RWPE2 (cell line): ENCODE data around the gene FDX1.

ENCODE experiments used
- ATAC-seq: fragments of 200-7000 bp; cut with Tn5 transposase; 3 replicates; pipeline ENCODE4 v1.9.1; 2021; ENCODE audit warnings: low read depth
- DNase-seq: peaks from one replicate; pipeline ENCODE4 v3.0.0-alpha.2; 2020; ENCODE audit warnings: low spot score
- H3K27ac ChIP-seq: fragments of 450-650 bp; 2 replicates; pipeline ENCODE4 v1.5.1; 2017; ENCODE audit warnings: mild to moderate bottlenecking; ENCODE audit not compliant: poor library complexity, severe bottlenecking
- H3K27me3 ChIP-seq: fragments of 250-450 bp; sonication (Bioruptor Pico); 2 replicates; pipeline ENCODE4 v1.5.1; 2021; ENCODE audit warnings: mild to moderate bottlenecking, moderate library complexity; ENCODE audit not compliant: insufficient read depth, poor library complexity, severe bottlenecking
- H3K36me3 ChIP-seq: fragments of 250-450 bp; sonication (Bioruptor Pico); 2 replicates; pipeline ENCODE4 v1.5.1; 2020; ENCODE audit warnings: low read depth, mild to moderate bottlenecking, moderate library complexity
- H3K4me1 ChIP-seq: fragments of 250-450 bp; sonication (Bioruptor Pico); 2 replicates; pipeline ENCODE4 v1.5.1; 2021; ENCODE audit warnings: mild to moderate bottlenecking, moderate library complexity; ENCODE audit not compliant: insufficient read depth, poor library complexity, severe bottlenecking
- H3K4me3 ChIP-seq: fragments of 250-450 bp; sonication (Bioruptor Pico); 2 replicates; pipeline ENCODE4 v1.5.1; 2021; ENCODE audit warnings: mild to moderate bottlenecking, moderate library complexity; ENCODE audit not compliant: severe bottlenecking
- H3K9me3 ChIP-seq: fragments of 250-450 bp; sonication (Bioruptor Pico); 2 replicates; pipeline ENCODE4 v1.5.1; 2021; ENCODE audit warnings: mild to moderate bottlenecking, moderate library complexity; ENCODE audit not compliant: severe bottlenecking
- CTCF ChIP-seq: fragments of 450-650 bp; IDR thresholded peaks from one replicate; pipeline ENCODE4 v1.5.1; 2017; ENCODE audit warnings: mild to moderate bottlenecking, moderate library complexity; ENCODE audit not compliant: poor library complexity, severe bottlenecking

FDX1 gene

GRCh38 chr11:110438017-110438416 lies 8.3 kb downstream of the FDX1 start:
- no peak for ATAC-seq
- TF ChIP-seq CTCF, result no peak

GRCh38 chr11:110445437-110445836 lies 15.7 kb downstream of the FDX1 start:
- Histone ChIP-seq H3K4me1 (no peaks in the 10 kb centered on the region), H3K27ac (no peak overlapping the region), H3K27me3 (no peaks in the 10 kb centered on the region), H3K4me3 (no peak overlapping the region), H3K36me3 (peaks cover 8% of the 10 kb centered on the region), H3K9me3 (no peaks in the 10 kb centered on the region)
- ATAC-seq, result no peak
- TF ChIP-seq CTCF, result no peak
- no peak for DNase-seq

More at GRCh38 chr11:110438017-110438416, 8.3 kb downstream of the FDX1 start:
- Histone ChIP-seq H3K27ac (no peak overlapping the region), H3K4me1 (peaks cover 9% of the 10 kb centered on the region), H3K9me3 (no peaks in the 10 kb centered on the region), H3K36me3 (peaks cover 36% of the 10 kb centered on the region), H3K27me3 (no peaks in the 10 kb centered on the region), H3K4me3 (no peak overlapping the region)
- DNase-seq, result no peak

GRCh38 chr11:110446061-110446460 lies 16.3 kb downstream of the FDX1 start:
- TF ChIP-seq CTCF, result no peak
- Histone ChIP-seq H3K9me3 (no peaks in the 10 kb centered on the region), H3K4me1 (no peaks in the 10 kb centered on the region), H3K36me3 (peaks cover 2% of the 10 kb centered on the region), H3K4me3 (no peak overlapping the region), H3K27ac (no peak overlapping the region), H3K27me3 (no peaks in the 10 kb centered on the region)
- DNase-seq, result no peak
- ATAC-seq, result no peak

GRCh38 chr11:110446594-110446993 lies 16.8 kb downstream of the FDX1 start:
- H3K9me3 ChIP-seq, result no peaks in the 10 kb centered on the region
- H3K27ac ChIP-seq, result no peak overlapping the region
- no peaks in the 10 kb centered on the region for H3K27me3 ChIP-seq
- no peak for ATAC-seq
- TF ChIP-seq CTCF, result no peak
- no peak overlapping the region for H3K4me3 ChIP-seq
- H3K36me3 ChIP-seq, result no peaks in the 10 kb centered on the region
- DNase-seq, result no peak
- no peaks in the 10 kb centered on the region for H3K4me1 ChIP-seq

DNA sequence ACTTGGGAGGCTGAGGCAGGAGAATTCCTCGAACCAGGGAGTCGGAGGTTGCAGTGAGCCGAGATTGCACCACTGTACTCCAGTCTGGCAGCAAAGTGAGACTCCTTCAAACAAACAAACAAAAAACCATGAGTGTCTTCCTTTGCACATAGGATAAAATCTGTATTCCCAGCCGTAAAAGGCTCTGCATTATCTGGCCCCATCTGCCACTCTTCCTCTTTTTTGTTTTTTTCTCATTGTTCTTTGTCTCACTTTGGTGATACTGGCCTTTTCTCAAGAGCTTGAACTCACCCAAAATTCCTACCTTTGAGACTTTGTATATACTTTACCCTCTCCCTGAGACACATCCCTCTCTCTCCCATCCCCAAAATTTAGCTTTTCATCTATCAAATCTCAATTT lies 17.6 kb downstream of the FDX1 start:
- H3K4me1 ChIP-seq, result no peaks in the 10 kb centered on the region
- H3K27ac ChIP-seq, result no peak overlapping the region
- H3K27me3 ChIP-seq, result no peaks in the 10 kb centered on the region
- ATAC-seq (no peak), DNase-seq (no peak)
- no peak for TF ChIP-seq CTCF
- no peaks in the 10 kb centered on the region for H3K36me3 ChIP-seq
- no peaks in the 10 kb centered on the region for H3K9me3 ChIP-seq
- H3K4me3 ChIP-seq, result no peak overlapping the region
